SK-N-MC (cell line): ENCODE results near the gene ZGLP1.

Experiments
- DNase-seq: peaks from one replicate; pipeline ENCODE4 v3.0.0-alpha.2; 2011; ENCODE audit warnings: low read depth, low spot score
- H3K27ac ChIP-seq: fragments of 200-600 bp; sonication (generic); 2 replicates; pipeline ENCODE4 v1.5.1; 2016; ENCODE audit warnings: mixed run types
- H3K36me3 ChIP-seq: fragments of 200-600 bp; sonication (generic); 2 replicates; pipeline ENCODE4 v1.6.1; 2017; ENCODE audit warnings: antibody characterized with exemption, low read length, mixed read lengths; ENCODE audit not compliant: insufficient read depth
- H3K4me3 ChIP-seq: fragments of 200-600 bp; sonication (generic); 2 replicates; pipeline ENCODE4 v1.5.1; 2016
- H3K9ac ChIP-seq: fragments of 200-600 bp; sonication (generic); 2 replicates; pipeline ENCODE4 v1.8.0; 2017; ENCODE audit warnings: mixed run types, mixed read lengths; ENCODE audit not compliant: insufficient read length
- H3K9me3 ChIP-seq: fragments of 200-600 bp; sonication (generic); 2 replicates; pipeline ENCODE4 v1.6.1; 2017; ENCODE audit warnings: low read depth, mild to moderate bottlenecking, antibody characterized with exemption, low read length, moderate library complexity, mixed read lengths
- EZH2 ChIP-seq: fragments of 200-600 bp; sonication (generic); IDR thresholded peaks from one replicate; pipeline ENCODE4 v1.6.1; 2017; ENCODE audit warnings: antibody characterized with exemption
- FOXP2 ChIP-seq: optimal IDR thresholded peaks from 2 replicates; pipeline ENCODE3; 2011; ENCODE audit warnings: mild to moderate bottlenecking, moderate library complexity; ENCODE audit not compliant: insufficient read depth; ENCODE audit errors: extremely low read length, control extremely low read depth
- POLR2AphosphoS5 ChIP-seq: IDR thresholded peaks from 2 replicates; pipeline ENCODE4 v1.6.1; 2012; ENCODE audit warnings: mild to moderate bottlenecking, low read depth, low read length, borderline replicate concordance

ZGLP1 gene

DNA sequence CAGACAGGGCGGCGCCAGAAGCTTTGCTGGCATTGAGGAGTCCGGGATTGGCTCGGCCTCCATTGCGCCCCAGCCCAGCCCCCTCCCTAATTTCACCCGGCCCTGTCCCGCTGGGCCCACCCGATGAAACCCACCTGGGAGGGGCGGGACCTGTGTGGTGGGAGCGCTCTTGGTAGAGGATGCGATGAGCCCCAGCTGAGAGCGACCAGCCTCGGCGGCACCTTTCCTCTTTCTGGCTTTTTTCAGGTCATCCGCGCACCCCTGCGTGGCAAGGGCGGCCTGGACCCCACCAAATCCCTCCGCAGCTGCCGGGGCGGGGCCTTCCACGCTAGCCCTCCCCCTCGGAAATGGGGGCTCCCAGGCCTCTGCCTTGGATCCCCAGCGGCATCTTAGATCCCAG, at the start of gene ZGLP1:
Gene ZGLP1 (minus strand): TSS at position 393 of the 400 bp plus-strand sequence.
- no peak for TF ChIP-seq POLR2AphosphoS5
- TF ChIP-seq EZH2: no peak
- TF ChIP-seq FOXP2: no peak
- Histone ChIP-seq H3K27ac (no peak within 1 kb of the TSS), H3K9me3 (no peaks in the 10 kb centered on the region), H3K9ac (no peak within 1 kb of the TSS), H3K4me3 (no peak within 1 kb of the TSS), H3K36me3 (peaks cover 8% of the 10 kb centered on the region; the same call in 1 of the 2 replicates)
- DNase-seq: no peak

GRCh38 chr19:10356431-10356830, 46.8 kb upstream of the ZGLP1 start:
- no peak overlapping the region for H3K9ac ChIP-seq
- H3K27ac ChIP-seq: no peak overlapping the region
- H3K9me3 ChIP-seq: no peaks in the 10 kb centered on the region
- H3K4me3 ChIP-seq: no peak overlapping the region
- no peak for DNase-seq
- TF ChIP-seq POLR2AphosphoS5 (no peak), EZH2 (no peak), FOXP2 (no peak)
- peaks cover 19% of the 10 kb centered on the region; the same call in 1 of the 2 replicates for H3K36me3 ChIP-seq

GRCh38 chr19:10353793-10354391, 44.3 kb upstream of the ZGLP1 start:
- no peak overlapping the region for H3K27ac ChIP-seq
- no peak overlapping the region for H3K9ac ChIP-seq
- no peak overlapping the region for H3K4me3 ChIP-seq
- no peaks in the 10 kb centered on the region for H3K9me3 ChIP-seq
- H3K36me3 ChIP-seq: peaks cover 19% of the 10 kb centered on the region; the same call in 1 of the 2 replicates
- TF ChIP-seq POLR2AphosphoS5: no peak
- no peak for TF ChIP-seq FOXP2
- no peak for DNase-seq

DNA sequence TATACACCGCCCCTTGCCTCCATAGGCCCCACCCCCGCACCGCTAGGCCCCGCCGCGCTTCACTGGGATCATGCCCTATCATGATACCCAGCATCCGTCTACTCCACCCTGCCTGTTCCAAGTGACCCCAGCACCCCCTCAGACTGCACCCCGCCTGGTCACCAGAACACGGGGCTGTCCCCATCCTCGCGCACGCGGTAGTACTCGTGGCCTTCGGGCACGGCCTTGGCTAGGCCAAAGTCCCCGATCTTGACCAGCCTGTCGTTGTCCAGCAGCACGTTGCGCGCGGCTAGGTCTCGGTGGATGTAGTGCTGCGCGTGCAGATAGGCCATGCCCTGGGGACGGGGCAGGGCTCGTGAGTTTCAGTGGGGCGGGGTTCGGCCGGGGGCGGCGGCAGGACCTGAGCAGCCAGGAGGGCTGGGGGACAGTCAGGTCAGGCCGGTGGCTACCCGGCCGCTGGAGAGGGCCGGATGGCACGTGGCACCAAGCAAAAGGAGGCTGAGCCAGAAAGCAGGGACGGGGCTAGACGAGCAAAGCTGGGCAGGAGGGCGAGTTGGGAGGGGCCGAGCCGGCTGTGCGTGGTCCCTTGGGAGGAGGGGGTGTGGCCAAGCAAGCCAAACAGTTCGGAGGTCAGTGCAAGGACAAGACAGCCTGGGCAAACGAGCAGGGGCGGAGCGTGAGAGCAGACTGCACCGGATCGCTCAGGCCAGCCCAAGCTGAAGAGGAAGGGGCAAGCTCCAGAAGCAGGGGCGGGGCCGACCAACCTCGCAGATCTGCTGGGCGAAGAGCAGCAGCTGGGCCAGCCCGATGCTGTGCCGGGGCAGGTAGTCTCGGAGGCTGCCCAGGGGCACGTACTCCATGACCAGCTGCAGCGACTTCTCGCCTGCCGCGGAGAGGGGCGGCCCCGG, 43.4 kb upstream of the ZGLP1 start:
- TF ChIP-seq EZH2: no peak
- no peak overlapping the region for H3K27ac ChIP-seq
- H3K9ac ChIP-seq: no peak overlapping the region
- DNase-seq: no peak
- H3K4me3 ChIP-seq: no peak overlapping the region
- no peaks in the 10 kb centered on the region for H3K9me3 ChIP-seq
- peaks cover 19% of the 10 kb centered on the region; the same call in 1 of the 2 replicates for H3K36me3 ChIP-seq

GRCh38 chr19:10346509-10346908, 36.9 kb upstream of the ZGLP1 start:
- H3K27ac ChIP-seq: no peak overlapping the region
- no peak overlapping the region for H3K9ac ChIP-seq
- no peaks in the 10 kb centered on the region for H3K9me3 ChIP-seq
- H3K4me3 ChIP-seq: no peak overlapping the region
- H3K36me3 ChIP-seq: no peaks in the 10 kb centered on the region
- no peak for TF ChIP-seq POLR2AphosphoS5
- no peak for TF ChIP-seq FOXP2
- TF ChIP-seq EZH2: no peak
- no peak for DNase-seq

- Histone ChIP-seq H3K36me3 (no peaks in the 10 kb centered on the region), H3K27ac (no peak overlapping the region), H3K4me3 (no peak overlapping the region), H3K9ac (no peak overlapping the region), H3K9me3 (no peaks in the 10 kb centered on the region)
- no peak for TF ChIP-seq FOXP2
- TF ChIP-seq EZH2: no peak
- DNase-seq: no peak
Measured at GRCh38 chr19:10344780-10345179, 35.2 kb upstream of the ZGLP1 start.

GRCh38 chr19:10343495-10343894, 33.9 kb upstream of the ZGLP1 start:
- Histone ChIP-seq H3K36me3 (no peaks in the 10 kb centered on the region), H3K9me3 (no peaks in the 10 kb centered on the region), H3K9ac (no peak overlapping the region), H3K4me3 (no peak overlapping the region), H3K27ac (no peak overlapping the region)
- TF ChIP-seq FOXP2: no peak
- no peak for DNase-seq

DNA sequence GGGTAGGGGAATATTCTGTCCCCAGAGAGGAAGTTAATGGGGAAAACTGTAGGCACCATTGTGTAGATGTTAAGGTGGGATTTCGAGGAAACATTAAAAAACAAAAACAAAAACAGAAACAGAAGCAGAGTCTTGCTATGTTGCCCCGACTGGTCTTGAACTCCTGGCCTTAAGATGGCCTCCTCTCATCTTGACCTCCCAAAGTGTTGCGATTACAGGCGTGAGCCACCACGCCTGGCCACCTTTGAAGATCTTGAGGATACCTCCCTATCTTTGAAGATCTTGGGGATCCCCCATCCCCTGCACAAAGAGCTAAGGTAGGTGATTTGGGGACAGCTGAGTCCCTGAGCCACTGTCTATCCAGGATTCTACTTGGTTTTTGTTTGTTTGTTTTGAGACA, 30.4 kb upstream of the ZGLP1 start:
- Histone ChIP-seq H3K9me3 (no peaks in the 10 kb centered on the region), H3K4me3 (no peak overlapping the region), H3K27ac (no peak overlapping the region), H3K9ac (no peak overlapping the region), H3K36me3 (no peaks in the 10 kb centered on the region)
- TF ChIP-seq FOXP2 (no peak), EZH2 (no peak), POLR2AphosphoS5 (no peak)
- no peak for DNase-seq

DNA sequence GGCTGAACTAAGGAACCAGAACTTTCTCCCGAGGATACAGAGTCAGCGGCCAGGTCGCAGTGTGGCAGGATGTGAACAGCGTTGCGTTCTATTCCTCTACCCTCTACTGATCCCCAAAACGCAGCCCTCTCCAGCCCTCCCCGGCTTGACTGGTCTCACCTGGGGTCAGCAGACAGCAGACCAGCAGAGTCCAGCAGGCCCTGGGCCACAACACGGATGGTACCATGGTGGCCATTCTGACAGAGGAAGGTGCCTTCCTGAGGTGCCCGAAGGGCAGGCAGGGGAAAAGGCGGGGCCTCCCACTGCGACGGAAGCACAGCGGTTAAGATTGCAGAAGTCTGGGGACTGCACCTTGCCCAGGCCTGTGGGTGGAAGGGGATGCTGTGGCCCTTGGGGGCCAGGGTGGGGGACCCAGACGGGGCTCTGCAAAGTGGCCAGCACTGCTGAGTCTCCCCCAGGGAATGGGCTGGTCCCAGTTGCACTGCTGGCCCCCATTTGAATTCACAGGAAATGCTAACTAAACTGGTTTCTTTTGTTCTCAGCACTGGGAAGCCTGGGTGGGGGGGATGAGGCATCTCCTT, 29.9 kb upstream of the ZGLP1 start, which contains the start of gene ICAM3:
Gene ICAM3 (minus strand): TSS at position 245 of the 581 bp plus-strand sequence. CDS start 10 bp downstream, at position 235.
- no peak for DNase-seq
- H3K36me3 ChIP-seq: no peaks in the 10 kb centered on the region
- H3K4me3 ChIP-seq: no peak within 1 kb of the TSS
- H3K9me3 ChIP-seq: no peaks in the 10 kb centered on the region
- no peak within 1 kb of the TSS for H3K9ac ChIP-seq
- no peak within 1 kb of the TSS for H3K27ac ChIP-seq
- TF ChIP-seq EZH2 (no peak), FOXP2 (no peak), POLR2AphosphoS5 (no peak)
